ENCODE results near the gene ACTR8. TPM values are rescaled to one million over a fixed set of nuclear protein-coding genes. Genes with fewer than 3 reads are reported as not detected.

Gene ACTR8
- total and polyA plus RNA-seq, 2 of the 13 experiments (the other 11 are each of a cell fraction or from before 2014, with no cell fraction given) = 15.5 to 29.0 TPM

DNA sequence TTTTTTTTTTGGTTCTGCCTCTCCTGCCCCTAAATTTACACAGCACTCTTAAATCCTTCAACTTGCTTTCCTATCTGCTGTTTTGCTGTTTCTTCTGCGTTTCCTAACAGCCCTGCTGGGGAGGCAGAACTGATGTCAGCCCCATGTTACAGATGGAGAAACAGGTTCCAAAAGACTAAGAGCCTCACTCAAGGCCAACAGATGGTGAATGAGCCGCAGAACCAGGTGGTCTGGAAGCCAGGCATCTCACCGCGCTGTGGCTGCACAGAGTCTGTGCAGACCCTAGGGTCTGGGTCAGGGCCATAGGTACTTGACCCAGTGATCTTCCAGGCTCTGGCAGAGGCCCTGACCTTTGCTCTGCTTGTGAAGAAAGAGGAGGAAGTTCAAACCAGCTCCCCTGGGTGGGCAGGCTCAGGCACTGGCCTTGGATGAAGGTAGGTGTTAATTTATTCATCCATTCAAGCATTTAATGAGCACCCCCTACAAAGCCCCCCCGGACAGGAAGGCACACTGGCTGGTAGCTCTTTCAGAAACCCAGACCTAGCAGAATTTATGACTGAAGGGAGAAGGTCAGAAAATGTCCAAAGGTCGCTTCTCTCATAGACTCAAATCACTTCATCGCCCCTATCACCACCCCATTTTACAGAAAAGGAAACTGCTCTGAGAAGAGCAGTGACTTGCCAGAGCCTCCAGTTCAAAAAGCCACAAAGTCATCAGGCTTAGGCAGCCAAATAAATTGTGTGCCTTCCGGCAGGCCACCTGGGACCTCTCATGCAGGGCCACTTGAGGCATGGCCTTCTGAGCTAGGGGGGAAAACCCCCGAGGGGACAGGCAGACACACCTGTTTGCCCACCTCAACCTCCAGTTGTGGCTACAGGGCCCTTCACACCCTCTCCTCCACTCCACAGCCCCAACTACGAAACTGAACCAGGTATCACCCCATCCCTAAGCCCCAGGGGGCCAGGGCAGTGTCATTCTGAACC is 38.5 kb downstream of the ACTR8 start (continued):
- TF ChIP-seq GABPB1 (CRISPR knock-in tag; IDR thresholded peaks at IDR 0.05) = peak; percentile 20; the same call in 1 of the 2 replicates
- TF ChIP-seq STAT5B (CRISPR knock-in tag; IDR thresholded peaks at IDR 0.05) = no peak
- no peak for TF ChIP-seq GPN1 (CRISPR knock-in tag; IDR thresholded peaks at IDR 0.05; ENCODE audit: borderline replicate concordance)
- TF ChIP-seq NFE2 (CRISPR knock-in tag; IDR thresholded peaks at IDR 0.05) = no peak
- TF ChIP-seq NR3C1 (CRISPR knock-in tag; IDR thresholded peaks at IDR 0.05) = no peak
- TF ChIP-seq ZFYVE20 (CRISPR knock-in tag; IDR thresholded peaks at IDR 0.05; ENCODE audit: borderline replicate concordance, low read depth) = no peak
- TF ChIP-seq ZMYM4 (CRISPR knock-in tag; IDR thresholded peaks at IDR 0.05) = no peak
- TF ChIP-seq SMARCE1 (IDR thresholded peaks at IDR 0.05; ENCODE audit: borderline replicate concordance) = no peak
- no peak for TF ChIP-seq ZBTB8A (CRISPR knock-in tag; IDR thresholded peaks at IDR 0.05; ENCODE audit: borderline replicate concordance, low read depth)
- TF ChIP-seq, protein P1, sequence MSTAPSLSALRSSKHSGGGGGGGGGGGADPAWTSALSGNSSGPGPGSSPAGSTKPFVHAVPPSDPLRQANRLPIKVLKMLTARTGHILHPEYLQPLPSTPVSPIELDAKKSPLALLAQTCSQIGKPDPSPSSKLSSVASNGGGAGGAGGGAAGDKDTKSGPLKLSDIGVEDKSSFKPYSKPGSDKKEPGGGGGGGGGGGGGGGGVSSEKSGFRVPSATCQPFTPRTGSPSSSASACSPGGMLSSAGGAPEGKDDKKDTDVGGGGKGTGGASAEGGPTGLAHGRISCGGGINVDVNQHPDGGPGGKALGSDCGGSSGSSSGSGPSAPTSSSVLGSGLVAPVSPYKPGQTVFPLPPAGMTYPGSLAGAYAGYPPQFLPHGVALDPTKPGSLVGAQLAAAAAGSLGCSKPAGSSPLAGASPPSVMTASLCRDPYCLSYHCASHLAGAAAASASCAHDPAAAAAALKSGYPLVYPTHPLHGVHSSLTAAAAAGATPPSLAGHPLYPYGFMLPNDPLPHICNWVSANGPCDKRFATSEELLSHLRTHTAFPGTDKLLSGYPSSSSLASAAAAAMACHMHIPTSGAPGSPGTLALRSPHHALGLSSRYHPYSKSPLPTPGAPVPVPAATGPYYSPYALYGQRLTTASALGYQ (CRISPR knock-in tag; IDR thresholded peaks at IDR 0.05) = no peak; the same call in none of the 2 replicates
- TF ChIP-seq ZBTB38 (CRISPR knock-in tag; IDR thresholded peaks at IDR 0.05) = no peak
- TF ChIP-seq CENPX (CRISPR knock-in tag; IDR thresholded peaks at IDR 0.05) = no peak
- 0 out of 2 replicates have a peak, but pooled peaks have one; percentile 9 for TF ChIP-seq NCOA2 (CRISPR knock-in tag; IDR thresholded peaks at IDR 0.05)
- TF ChIP-seq ZNF556 (CRISPR knock-in tag; IDR thresholded peaks at IDR 0.05; ENCODE audit: borderline replicate concordance) = no peak
- no peak for TF ChIP-seq SP1 (IDR thresholded peaks at IDR 0.05)
- no peak for TF ChIP-seq SP1 (CRISPR knock-in tag; IDR thresholded peaks at IDR 0.05)
- TF ChIP-seq ZNF451 (CRISPR knock-in tag; IDR thresholded peaks at IDR 0.05) = no peak
- TF ChIP-seq ZNF12 (CRISPR knock-in tag; IDR thresholded peaks at IDR 0.05) = no peak
- TF ChIP-seq, protein P2, sequence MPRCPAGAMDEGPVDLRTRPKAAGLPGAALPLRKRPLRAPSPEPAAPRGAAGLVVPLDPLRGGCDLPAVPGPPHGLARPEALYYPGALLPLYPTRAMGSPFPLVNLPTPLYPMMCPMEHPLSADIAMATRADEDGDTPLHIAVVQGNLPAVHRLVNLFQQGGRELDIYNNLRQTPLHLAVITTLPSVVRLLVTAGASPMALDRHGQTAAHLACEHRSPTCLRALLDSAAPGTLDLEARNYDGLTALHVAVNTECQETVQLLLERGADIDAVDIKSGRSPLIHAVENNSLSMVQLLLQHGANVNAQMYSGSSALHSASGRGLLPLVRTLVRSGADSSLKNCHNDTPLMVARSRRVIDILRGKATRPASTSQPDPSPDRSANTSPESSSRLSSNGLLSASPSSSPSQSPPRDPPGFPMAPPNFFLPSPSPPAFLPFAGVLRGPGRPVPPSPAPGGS (CRISPR knock-in tag; IDR thresholded peaks at IDR 0.05) = 0 out of 2 replicates have a peak, but pooled peaks have one; percentile 1
- no peak for TF ChIP-seq RFX1 (IDR thresholded peaks at IDR 0.05)
- no peak for TF ChIP-seq PLRG1 (conservative IDR thresholded peaks at IDR 0.05)
- TF ChIP-seq, protein P3, sequence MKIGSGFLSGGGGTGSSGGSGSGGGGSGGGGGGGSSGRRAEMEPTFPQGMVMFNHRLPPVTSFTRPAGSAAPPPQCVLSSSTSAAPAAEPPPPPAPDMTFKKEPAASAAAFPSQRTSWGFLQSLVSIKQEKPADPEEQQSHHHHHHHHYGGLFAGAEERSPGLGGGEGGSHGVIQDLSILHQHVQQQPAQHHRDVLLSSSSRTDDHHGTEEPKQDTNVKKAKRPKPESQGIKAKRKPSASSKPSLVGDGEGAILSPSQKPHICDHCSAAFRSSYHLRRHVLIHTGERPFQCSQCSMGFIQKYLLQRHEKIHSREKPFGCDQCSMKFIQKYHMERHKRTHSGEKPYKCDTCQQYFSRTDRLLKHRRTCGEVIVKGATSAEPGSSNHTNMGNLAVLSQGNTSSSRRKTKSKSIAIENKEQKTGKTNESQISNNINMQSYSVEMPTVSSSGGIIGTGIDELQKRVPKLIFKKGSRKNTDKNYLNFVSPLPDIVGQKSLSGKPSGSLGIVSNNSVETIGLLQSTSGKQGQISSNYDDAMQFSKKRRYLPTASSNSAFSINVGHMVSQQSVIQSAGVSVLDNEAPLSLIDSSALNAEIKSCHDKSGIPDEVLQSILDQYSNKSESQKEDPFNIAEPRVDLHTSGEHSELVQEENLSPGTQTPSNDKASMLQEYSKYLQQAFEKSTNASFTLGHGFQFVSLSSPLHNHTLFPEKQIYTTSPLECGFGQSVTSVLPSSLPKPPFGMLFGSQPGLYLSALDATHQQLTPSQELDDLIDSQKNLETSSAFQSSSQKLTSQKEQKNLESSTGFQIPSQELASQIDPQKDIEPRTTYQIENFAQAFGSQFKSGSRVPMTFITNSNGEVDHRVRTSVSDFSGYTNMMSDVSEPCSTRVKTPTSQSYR (CRISPR knock-in tag; IDR thresholded peaks at IDR 0.05; ENCODE audit: borderline replicate concordance) = no peak; the same call in 1 of the 2 replicates
- TF ChIP-seq, protein P4, sequence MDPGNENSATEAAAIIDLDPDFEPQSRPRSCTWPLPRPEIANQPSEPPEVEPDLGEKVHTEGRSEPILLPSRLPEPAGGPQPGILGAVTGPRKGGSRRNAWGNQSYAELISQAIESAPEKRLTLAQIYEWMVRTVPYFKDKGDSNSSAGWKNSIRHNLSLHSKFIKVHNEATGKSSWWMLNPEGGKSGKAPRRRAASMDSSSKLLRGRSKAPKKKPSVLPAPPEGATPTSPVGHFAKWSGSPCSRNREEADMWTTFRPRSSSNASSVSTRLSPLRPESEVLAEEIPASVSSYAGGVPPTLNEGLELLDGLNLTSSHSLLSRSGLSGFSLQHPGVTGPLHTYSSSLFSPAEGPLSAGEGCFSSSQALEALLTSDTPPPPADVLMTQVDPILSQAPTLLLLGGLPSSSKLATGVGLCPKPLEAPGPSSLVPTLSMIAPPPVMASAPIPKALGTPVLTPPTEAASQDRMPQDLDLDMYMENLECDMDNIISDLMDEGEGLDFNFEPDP (CRISPR knock-in tag; conservative IDR thresholded peaks at IDR 0.05) = no peak
- peak; percentile 20; the same call in 1 of the 2 replicates for TF ChIP-seq DMAP1 (CRISPR knock-in tag; IDR thresholded peaks at IDR 0.05)

All from HepG2 (cell line).